HepG2 (cell line): ENCODE results near the gene BAIAP2L1. TPM values are rescaled to one million over a fixed set of nuclear protein-coding genes. Genes with fewer than 3 reads are reported as not detected.
A peak's percentile ranks its signal among the peaks of the same experiment; 100 is the strongest.

Experiments
- BRCA1 ChIP-seq: sonication (generic); formaldehyde crosslinking; IDR thresholded peaks from 2 replicates; pipeline ENCODE4 v1.4.0; 2020; ENCODE audit warnings: missing genetic modification reagents
- HDAC6 ChIP-seq: fragments of 200-600 bp; sonication (generic); IDR thresholded peaks from 2 replicates; pipeline ENCODE4 v1.7.0; 2017; ENCODE audit warnings: mild to moderate bottlenecking, antibody characterized with exemption, low read length, low read depth
- HNRNPH1 ChIP-seq: fragments of 200-400 bp; formaldehyde crosslinking; optimal IDR thresholded peaks from 2 replicates; pipeline ENCODE3; 2017; ENCODE audit warnings: mild to moderate bottlenecking, low read depth, low read length
- KAT8 ChIP-seq: IDR thresholded peaks from 2 replicates; pipeline ENCODE4 v1.6.1; 2016; ENCODE audit warnings: missing genetic modification reagents, missing compliant biosample characterization
- RBAK ChIP-seq: sonication (generic); formaldehyde crosslinking; IDR thresholded peaks from 2 replicates; pipeline ENCODE4 v1.5.1; 2020; ENCODE audit warnings: mild to moderate bottlenecking, missing genetic modification reagents
- RFX5 ChIP-seq: IDR thresholded peaks from 2 replicates; pipeline ENCODE4 v1.6.1; 2011; ENCODE audit warnings: low read depth, low read length, improper control_type of control experiment
- SP4 ChIP-seq: sonication (generic); formaldehyde crosslinking; IDR thresholded peaks from 2 replicates; pipeline ENCODE4 v1.8.1; 2023; ENCODE audit warnings: mild to moderate bottlenecking, missing genetic modification reagents
- SRSF4 ChIP-seq: fragments of 200-400 bp; formaldehyde crosslinking; IDR thresholded peaks from one replicate; pipeline ENCODE4 v1.6.1; 2018; ENCODE audit warnings: mild to moderate bottlenecking, low read depth, low read length, moderate library complexity; ENCODE audit not compliant: poor library complexity, severe bottlenecking
- SYNCRIP ChIP-seq: fragments of 200-400 bp; formaldehyde crosslinking; IDR thresholded peaks from 2 replicates; pipeline ENCODE4 v1.6.1; 2018; ENCODE audit warnings: mild to moderate bottlenecking, low read depth, low read length; ENCODE audit not compliant: insufficient read depth
- ZC3H13 ChIP-seq: sonication (generic); formaldehyde crosslinking; IDR thresholded peaks from 2 replicates; pipeline ENCODE4 v1.8.1; 2023; ENCODE audit warnings: mild to moderate bottlenecking, missing genetic modification reagents, moderate library complexity
- ZNF225 ChIP-seq: sonication (generic); formaldehyde crosslinking; IDR thresholded peaks from 2 replicates; pipeline ENCODE4 v1.4.0; 2020; ENCODE audit warnings: mild to moderate bottlenecking, missing genetic modification reagents
- polyA plus RNA-seq, 8 experiments: library from polyadenylated mRNA; depleted of rRNA in 3 of 8; stranded (reverse) in 7 of 8; unstranded in 1 of 8; fragments of >200 nt; fragmentation: Illumina TruSeq in 4 of 8; extraction: Trizol in 4 of 8; gene quantifications; 2 replicates each; pipeline versions ENCODE4 v1.2.1 to v1.2.3, GENCODE V29; 2011 to 2016; ENCODE audit warnings: low read depth in 4 of 8, missing spikeins in 1 of 8, mixed read lengths in 1 of 8; ENCODE audit not compliant: insufficient read depth in 1 of 8
- total RNA-seq, 5 experiments: library from RNA; depleted of rRNA; stranded (reverse); fragments of >200 nt; fragmentation: Illumina TruSeq; extraction: Trizol; gene quantifications; 2 replicates each; pipeline ENCODE4 v1.2.3, GENCODE V29; 2016; ENCODE audit warnings: low read depth in 1 of 5
- TF ChIP-seq, protein P1 (sequence below): fragments of 450-650 bp; IDR thresholded peaks from 2 replicates; pipeline ENCODE4 v1.6.1; 2017; ENCODE audit warnings: mild to moderate bottlenecking
- TF ChIP-seq, protein P2 (sequence below): sonication (generic); formaldehyde crosslinking; IDR thresholded peaks from 2 replicates; pipeline ENCODE4 v1.4.0; 2020; ENCODE audit warnings: low read depth, mild to moderate bottlenecking, missing genetic modification reagents
- TF ChIP-seq, protein P3 (sequence below), 2 experiments: fragments of 450-650 bp in 1 of 2; sonication (generic) in 1 of 2; formaldehyde crosslinking in 1 of 2; IDR thresholded peaks; 2 replicates each; pipeline versions ENCODE4 v1.6.1 to v1.8.0; 2016 to 2022; ENCODE audit warnings: antibody characterized with exemption in 1 of 2, mild to moderate bottlenecking in 1 of 2, missing genetic modification reagents in 1 of 2
- TF ChIP-seq, protein P4 (sequence below): sonication (generic); formaldehyde crosslinking; conservative IDR thresholded peaks from 2 replicates; pipeline ENCODE4 v1.4.0; 2020; ENCODE audit warnings: missing genetic modification reagents

BAIAP2L1 gene
- total and polyA plus RNA-seq, 2 of the 13 experiments (the other 11 are each of a cell fraction or from before 2014, with no cell fraction given), result 13.0 to 21.5 TPM

DNA sequence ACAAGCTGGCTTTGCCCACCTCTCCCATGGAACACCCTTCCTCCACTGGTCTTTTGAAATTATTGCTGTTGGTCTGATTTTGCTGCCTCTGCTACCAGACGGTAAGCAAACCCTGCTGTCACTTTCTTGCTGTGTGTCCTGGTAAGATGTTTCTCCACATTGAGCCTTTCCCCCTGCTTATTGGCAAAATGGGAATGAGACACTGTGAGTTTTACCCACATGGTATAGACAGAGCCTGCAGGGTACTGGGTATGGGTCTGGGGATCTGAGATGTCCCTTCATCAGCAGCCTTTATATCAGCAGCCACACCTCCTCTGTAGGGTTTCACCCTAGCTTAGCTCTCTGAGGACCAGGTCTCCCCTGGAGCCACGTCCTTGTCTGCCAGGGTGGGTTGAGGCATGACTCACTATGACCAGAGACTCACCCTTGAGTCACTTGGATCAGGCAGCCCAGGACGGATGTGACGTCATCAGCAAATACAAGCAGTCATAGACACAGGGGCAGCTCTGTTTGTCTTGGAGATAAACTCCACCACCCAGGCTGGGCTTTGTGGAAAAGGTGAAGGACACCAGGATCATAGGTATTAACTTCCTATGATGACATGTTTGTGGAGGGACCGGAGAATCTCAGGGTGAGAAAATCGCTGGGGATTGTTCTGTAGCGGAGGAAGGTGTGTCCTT, 17.9 kb upstream of the BAIAP2L1 start (continued):
- TF ChIP-seq SRSF4, result no peak
- TF ChIP-seq SYNCRIP, result no peak
- TF ChIP-seq HDAC6, result no peak
- TF ChIP-seq RBAK, result no peak
- TF ChIP-seq, protein P1, sequence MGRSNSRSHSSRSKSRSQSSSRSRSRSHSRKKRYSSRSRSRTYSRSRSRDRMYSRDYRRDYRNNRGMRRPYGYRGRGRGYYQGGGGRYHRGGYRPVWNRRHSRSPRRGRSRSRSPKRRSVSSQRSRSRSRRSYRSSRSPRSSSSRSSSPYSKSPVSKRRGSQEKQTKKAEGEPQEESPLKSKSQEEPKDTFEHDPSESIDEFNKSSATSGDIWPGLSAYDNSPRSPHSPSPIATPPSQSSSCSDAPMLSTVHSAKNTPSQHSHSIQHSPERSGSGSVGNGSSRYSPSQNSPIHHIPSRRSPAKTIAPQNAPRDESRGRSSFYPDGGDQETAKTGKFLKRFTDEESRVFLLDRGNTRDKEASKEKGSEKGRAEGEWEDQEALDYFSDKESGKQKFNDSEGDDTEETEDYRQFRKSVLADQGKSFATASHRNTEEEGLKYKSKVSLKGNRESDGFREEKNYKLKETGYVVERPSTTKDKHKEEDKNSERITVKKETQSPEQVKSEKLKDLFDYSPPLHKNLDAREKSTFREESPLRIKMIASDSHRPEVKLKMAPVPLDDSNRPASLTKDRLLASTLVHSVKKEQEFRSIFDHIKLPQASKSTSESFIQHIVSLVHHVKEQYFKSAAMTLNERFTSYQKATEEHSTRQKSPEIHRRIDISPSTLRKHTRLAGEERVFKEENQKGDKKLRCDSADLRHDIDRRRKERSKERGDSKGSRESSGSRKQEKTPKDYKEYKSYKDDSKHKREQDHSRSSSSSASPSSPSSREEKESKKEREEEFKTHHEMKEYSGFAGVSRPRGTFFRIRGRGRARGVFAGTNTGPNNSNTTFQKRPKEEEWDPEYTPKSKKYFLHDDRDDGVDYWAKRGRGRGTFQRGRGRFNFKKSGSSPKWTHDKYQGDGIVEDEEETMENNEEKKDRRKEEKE, result no peak
- TF ChIP-seq HNRNPH1, result no peak
- TF ChIP-seq, protein P2, sequence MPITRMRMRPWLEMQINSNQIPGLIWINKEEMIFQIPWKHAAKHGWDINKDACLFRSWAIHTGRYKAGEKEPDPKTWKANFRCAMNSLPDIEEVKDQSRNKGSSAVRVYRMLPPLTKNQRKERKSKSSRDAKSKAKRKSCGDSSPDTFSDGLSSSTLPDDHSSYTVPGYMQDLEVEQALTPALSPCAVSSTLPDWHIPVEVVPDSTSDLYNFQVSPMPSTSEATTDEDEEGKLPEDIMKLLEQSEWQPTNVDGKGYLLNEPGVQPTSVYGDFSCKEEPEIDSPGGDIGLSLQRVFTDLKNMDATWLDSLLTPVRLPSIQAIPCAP (CRISPR knock-in tag), result no peak
- peak; percentile 63 for TF ChIP-seq SP4 (CRISPR knock-in tag)
- TF ChIP-seq KAT8 (CRISPR knock-in tag), result peak; percentile 62
- TF ChIP-seq ZC3H13 (CRISPR knock-in tag), result peak; percentile 83; the same call in 1 of the 2 replicates
- peak; percentile 80; the same call in 1 of the 2 replicates for TF ChIP-seq RFX5
- no peak for TF ChIP-seq BRCA1 (CRISPR knock-in tag)
- no peak; the same call in 1 of the 2 replicates for TF ChIP-seq ZNF225 (CRISPR knock-in tag)
- TF ChIP-seq, protein P3, sequence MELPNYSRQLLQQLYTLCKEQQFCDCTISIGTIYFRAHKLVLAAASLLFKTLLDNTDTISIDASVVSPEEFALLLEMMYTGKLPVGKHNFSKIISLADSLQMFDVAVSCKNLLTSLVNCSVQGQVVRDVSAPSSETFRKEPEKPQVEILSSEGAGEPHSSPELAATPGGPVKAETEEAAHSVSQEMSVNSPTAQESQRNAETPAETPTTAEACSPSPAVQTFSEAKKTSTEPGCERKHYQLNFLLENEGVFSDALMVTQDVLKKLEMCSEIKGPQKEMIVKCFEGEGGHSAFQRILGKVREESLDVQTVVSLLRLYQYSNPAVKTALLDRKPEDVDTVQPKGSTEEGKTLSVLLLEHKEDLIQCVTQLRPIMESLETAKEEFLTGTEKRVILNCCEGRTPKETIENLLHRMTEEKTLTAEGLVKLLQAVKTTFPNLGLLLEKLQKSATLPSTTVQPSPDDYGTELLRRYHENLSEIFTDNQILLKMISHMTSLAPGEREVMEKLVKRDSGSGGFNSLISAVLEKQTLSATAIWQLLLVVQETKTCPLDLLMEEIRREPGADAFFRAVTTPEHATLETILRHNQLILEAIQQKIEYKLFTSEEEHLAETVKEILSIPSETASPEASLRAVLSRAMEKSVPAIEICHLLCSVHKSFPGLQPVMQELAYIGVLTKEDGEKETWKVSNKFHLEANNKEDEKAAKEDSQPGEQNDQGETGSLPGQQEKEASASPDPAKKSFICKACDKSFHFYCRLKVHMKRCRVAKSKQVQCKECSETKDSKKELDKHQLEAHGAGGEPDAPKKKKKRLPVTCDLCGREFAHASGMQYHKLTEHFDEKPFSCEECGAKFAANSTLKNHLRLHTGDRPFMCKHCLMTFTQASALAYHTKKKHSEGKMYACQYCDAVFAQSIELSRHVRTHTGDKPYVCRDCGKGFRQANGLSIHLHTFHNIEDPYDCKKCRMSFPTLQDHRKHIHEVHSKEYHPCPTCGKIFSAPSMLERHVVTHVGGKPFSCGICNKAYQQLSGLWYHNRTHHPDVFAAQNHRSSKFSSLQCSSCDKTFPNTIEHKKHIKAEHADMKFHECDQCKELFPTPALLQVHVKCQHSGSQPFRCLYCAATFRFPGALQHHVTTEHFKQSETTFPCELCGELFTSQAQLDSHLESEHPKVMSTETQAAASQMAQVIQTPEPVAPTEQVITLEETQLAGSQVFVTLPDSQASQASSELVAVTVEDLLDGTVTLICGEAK (IDR thresholded peaks at IDR 0.05), result peak; percentile 23; the same call in 1 of the 2 replicates
- TF ChIP-seq, protein P3 (CRISPR knock-in tag; IDR thresholded peaks at IDR 0.05), result no peak; the same call in 1 of the 2 replicates
- TF ChIP-seq, protein P4, sequence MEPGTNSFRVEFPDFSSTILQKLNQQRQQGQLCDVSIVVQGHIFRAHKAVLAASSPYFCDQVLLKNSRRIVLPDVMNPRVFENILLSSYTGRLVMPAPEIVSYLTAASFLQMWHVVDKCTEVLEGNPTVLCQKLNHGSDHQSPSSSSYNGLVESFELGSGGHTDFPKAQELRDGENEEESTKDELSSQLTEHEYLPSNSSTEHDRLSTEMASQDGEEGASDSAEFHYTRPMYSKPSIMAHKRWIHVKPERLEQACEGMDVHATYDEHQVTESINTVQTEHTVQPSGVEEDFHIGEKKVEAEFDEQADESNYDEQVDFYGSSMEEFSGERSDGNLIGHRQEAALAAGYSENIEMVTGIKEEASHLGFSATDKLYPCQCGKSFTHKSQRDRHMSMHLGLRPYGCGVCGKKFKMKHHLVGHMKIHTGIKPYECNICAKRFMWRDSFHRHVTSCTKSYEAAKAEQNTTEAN (CRISPR knock-in tag), result no peak
